NCI-H146 treated with DMSO at 0.1 percent for 48 hours (cell line): ENCODE data around the gene ZNF468.
"Not testable (repeated sequence)": the region's sequence is repeated elsewhere in the genome, so short reads cannot be mapped to it uniquely, and the experiment has no call there.

ENCODE experiments used
- DNase-seq: peaks from one replicate; lab custom pipeline; 2025; ENCODE audit not compliant: unreplicated experiment; lab: John Stamatoyannopoulos, UW

The ZNF468 gene

GRCh38 chr19:52829866-52830265, 27.6 kb downstream of the ZNF468 start:
- DNase-seq, result not testable (repeated sequence)

- no peak for DNase-seq
Observed at GRCh38 chr19:52825765-52826164, 31.7 kb downstream of the ZNF468 start.

- no peak for DNase-seq
Observed at GRCh38 chr19:52823676-52824075, 33.7 kb downstream of the ZNF468 start.

- peak; percentile 33 for DNase-seq
Observed at GRCh38 chr19:52821204-52821960, 36.0 kb downstream of the ZNF468 start, which contains the start of gene ZNF28. ZNF28 (minus strand) TSS chr19:52821633; CDS start chr19:52817958, 3,675 bp downstream.

GRCh38 chr19:52820472-52821203, 36.8 kb downstream of the ZNF468 start:
- not testable (repeated sequence) for DNase-seq

GRCh38 chr19:52809801-52810200, 47.6 kb downstream of the ZNF468 start:
- DNase-seq, result no peak

GRCh38 chr19:52799950-52800640, 57.3 kb downstream of the ZNF468 start:
- not testable (repeated sequence) for DNase-seq

- no peak for DNase-seq
Observed at GRCh38 chr19:52789440-52789839, 68.0 kb downstream of the ZNF468 start.
